Ectodermal cell (in vitro differentiated cells): ENCODE data around the gene HSH2D.

ENCODE experiments used
- H3K27ac ChIP-seq: 2 replicates; pipeline ENCODE4 v1.7.0; 2013; ENCODE audit warnings: mild to moderate bottlenecking, low read depth, low read length; ENCODE audit not compliant: insufficient read depth, poor library complexity, severe bottlenecking
- H3K27me3 ChIP-seq: 2 replicates; pipeline ENCODE4 v1.7.0; 2013; ENCODE audit warnings: mild to moderate bottlenecking, low read length; ENCODE audit not compliant: insufficient read depth, control insufficient read depth, poor library complexity, severe bottlenecking
- H3K36me3 ChIP-seq: one replicate; pipeline ENCODE4 v1.7.0; 2013; ENCODE audit warnings: low read length; ENCODE audit not compliant: control insufficient read depth, insufficient read depth
- H3K4me1 ChIP-seq: one replicate; pipeline ENCODE4 v1.7.0; 2013; ENCODE audit warnings: low read length; ENCODE audit not compliant: control insufficient read depth, insufficient read depth
- H3K4me3 ChIP-seq: 2 replicates; pipeline ENCODE4 v1.7.0; 2013; ENCODE audit warnings: low read depth, low read length, control low read depth; ENCODE audit not compliant: insufficient read depth
- H3K9me3 ChIP-seq: 2 replicates; pipeline ENCODE4 v1.7.0; 2013; ENCODE audit warnings: mild to moderate bottlenecking, low read length, moderate library complexity; ENCODE audit not compliant: control insufficient read depth
- WGBS, 2 experiments: methylation state at CpG; one replicate each; pipeline ENCODE4 v1.1.7; 2013; ENCODE audit warnings: missing lambda C conversion rate in 2 of 2; 5-methylcytosine and 5-hydroxymethylcytosine counted together

The HSH2D gene

DNA sequence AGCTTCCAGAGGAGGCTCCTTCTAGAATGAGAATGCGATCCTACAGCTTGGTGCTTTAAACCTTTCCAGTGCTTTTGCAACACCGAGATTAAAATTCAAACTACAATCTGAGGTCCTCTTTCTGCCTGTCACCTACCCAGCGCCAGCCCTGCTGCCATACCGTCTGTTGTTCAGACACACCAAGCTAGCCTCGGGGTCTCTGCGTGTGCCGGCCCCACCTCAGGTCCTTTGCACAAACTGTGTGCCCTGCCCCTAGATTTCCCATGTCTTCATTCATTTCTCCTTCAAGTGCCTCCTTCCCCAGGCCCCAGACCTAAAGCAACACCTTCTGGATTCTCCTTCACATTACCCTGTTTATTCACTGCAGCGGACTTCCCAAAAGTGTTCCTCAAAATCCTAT, 11.1 kb downstream of the HSH2D start:
- H3K4me1 ChIP-seq = no peaks in the 10 kb centered on the region
- no peaks in the 10 kb centered on the region for H3K27me3 ChIP-seq
- H3K9me3 ChIP-seq = no peaks in the 10 kb centered on the region
- no peaks in the 10 kb centered on the region for H3K36me3 ChIP-seq
- no peak overlapping the region for H3K4me3 ChIP-seq
- WGBS, 2 experiments = 90 to 92% methylated on average over 8 of the region's 8 CpGs
- no peak overlapping the region for H3K27ac ChIP-seq

DNA sequence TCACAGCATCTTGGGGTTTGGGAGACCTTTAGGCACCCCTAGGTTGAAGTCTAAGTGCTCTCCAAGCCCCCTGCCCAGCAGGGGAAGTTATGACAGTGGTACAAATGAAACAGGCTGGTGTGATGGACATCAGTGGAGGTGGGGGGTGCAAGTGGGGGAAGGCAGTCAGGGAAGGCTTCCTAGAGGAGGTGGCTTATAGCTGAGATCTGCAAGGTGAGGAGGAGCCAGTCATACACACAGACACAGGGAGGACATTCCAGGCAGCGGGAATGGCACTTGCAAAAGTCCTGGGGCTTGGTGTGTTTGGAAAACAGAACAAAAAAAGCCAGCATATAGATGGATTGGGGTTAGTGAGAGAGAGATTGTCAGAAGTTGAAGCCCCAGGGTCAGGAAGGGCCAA, 11.6 kb downstream of the HSH2D start:
- H3K27ac ChIP-seq = no peak overlapping the region
- no peaks in the 10 kb centered on the region for H3K9me3 ChIP-seq
- H3K36me3 ChIP-seq = no peaks in the 10 kb centered on the region
- H3K4me1 ChIP-seq = no peaks in the 10 kb centered on the region
- no peaks in the 10 kb centered on the region for H3K27me3 ChIP-seq
- no peak overlapping the region for H3K4me3 ChIP-seq
- WGBS, 2 experiments = 85 to 88% methylated on average over 1 of the region's 1 CpG

DNA sequence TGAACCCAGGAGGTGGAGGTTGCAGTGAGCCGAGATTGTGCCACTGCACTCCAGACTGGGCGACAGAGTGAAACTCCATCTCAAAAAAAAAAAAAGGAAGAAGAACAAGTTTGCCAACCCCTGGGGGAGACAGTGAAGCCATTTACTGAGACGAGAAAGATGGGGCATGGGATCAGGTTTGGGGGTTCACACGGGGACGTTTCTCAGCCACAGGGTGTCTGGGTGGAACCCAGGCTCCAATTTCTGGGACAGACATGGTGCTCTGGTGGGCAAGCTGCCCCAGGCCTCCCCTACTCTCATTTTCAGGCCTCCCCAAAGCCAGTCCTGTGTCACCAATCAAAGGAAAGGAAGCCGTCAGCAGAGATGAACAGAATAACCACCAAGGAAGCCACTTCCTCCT, 13.4 kb downstream of the HSH2D start:
- WGBS, 2 experiments = 85 to 87% methylated on average over 6 of the region's 6 CpGs
- Histone ChIP-seq H3K27ac (no peak overlapping the region), H3K9me3 (no peaks in the 10 kb centered on the region), H3K27me3 (no peaks in the 10 kb centered on the region), H3K4me3 (no peak overlapping the region), H3K4me1 (no peaks in the 10 kb centered on the region), H3K36me3 (no peaks in the 10 kb centered on the region)

DNA sequence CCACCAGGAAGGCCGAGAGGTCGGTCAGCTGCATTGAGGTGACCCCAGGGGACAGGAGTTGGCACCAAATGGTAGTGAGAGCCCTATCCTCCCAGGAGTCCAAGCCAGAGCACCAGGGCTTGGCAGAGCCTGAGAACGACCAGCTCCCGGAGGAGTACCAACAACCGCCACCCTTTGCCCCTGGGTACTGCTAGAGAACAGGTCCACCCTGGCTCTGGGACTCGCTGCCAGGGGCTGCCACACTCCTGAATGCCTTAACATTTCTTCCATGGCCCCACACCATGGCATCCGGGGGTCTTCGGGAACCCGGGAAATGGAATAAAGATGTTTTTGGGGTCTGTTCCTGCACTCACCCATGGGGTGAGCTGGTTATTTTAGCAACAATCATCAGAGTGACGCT, 14.1 kb downstream of the HSH2D start:
- Histone ChIP-seq H3K27ac (no peak overlapping the region), H3K4me1 (no peaks in the 10 kb centered on the region), H3K27me3 (no peaks in the 10 kb centered on the region), H3K4me3 (no peak overlapping the region), H3K9me3 (no peaks in the 10 kb centered on the region), H3K36me3 (no peaks in the 10 kb centered on the region)
- 92 to 93% methylated on average over 10 of the region's 10 CpGs for WGBS, 2 experiments

DNA sequence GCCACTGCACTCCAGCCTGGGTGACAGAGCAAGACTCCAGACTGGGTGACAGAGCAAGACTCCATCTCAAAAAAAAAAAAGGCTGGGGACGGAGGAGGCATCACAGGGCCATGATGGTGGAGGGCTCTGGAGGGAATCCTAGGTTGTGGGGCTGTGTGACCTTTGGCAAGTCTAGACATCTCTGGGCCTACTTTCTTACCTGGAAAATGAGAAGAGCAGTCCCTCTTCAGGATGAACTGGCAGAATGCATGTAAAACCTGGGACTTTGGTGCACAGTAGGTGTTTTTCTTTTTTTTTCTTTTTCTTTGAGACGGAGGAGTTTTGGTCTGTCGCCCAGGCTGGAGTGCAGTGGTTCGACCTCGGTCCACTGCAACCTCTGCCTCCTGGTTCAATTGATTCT, 16.2 kb downstream of the HSH2D start:
- no peaks in the 10 kb centered on the region for H3K27me3 ChIP-seq
- no peaks in the 10 kb centered on the region for H3K4me1 ChIP-seq
- H3K36me3 ChIP-seq = no peaks in the 10 kb centered on the region
- H3K27ac ChIP-seq = no peak overlapping the region
- no peak overlapping the region for H3K4me3 ChIP-seq
- no peaks in the 10 kb centered on the region for H3K9me3 ChIP-seq
- 86 to 89% methylated on average over 4 to 5 of the region's 5 CpGs for WGBS, 2 experiments

DNA sequence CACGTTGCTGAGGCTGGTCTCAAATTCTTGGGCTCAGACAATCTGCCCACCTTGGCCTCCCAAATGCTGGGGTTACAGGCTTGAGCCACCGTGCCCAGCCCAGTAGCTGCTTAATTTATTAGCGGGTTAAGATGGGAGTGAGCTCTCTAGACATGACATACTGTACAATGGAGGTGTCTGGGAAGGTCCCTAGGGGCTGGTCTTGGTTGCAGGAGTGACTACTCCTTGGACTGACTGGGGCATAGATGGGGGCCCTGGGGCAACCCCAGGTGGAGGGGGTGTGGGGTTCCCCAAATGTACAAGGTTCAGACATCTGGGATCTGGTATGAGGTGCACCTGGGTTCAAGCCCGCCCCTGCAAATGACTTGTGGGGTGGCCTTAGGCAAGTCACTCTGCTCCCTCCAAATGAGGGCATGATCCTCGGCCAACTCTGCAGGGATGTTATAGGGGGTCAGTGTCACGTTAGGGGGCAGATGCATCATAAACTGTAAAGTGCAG, 17.0 kb downstream of the HSH2D start:
- no peak overlapping the region for H3K27ac ChIP-seq
- no peaks in the 10 kb centered on the region for H3K9me3 ChIP-seq
- 77 to 82% methylated on average over 6 of the region's 6 CpGs for WGBS, 2 experiments
- no peak overlapping the region for H3K4me3 ChIP-seq
- H3K4me1 ChIP-seq = no peaks in the 10 kb centered on the region
- no peaks in the 10 kb centered on the region for H3K27me3 ChIP-seq
- no peaks in the 10 kb centered on the region for H3K36me3 ChIP-seq

DNA sequence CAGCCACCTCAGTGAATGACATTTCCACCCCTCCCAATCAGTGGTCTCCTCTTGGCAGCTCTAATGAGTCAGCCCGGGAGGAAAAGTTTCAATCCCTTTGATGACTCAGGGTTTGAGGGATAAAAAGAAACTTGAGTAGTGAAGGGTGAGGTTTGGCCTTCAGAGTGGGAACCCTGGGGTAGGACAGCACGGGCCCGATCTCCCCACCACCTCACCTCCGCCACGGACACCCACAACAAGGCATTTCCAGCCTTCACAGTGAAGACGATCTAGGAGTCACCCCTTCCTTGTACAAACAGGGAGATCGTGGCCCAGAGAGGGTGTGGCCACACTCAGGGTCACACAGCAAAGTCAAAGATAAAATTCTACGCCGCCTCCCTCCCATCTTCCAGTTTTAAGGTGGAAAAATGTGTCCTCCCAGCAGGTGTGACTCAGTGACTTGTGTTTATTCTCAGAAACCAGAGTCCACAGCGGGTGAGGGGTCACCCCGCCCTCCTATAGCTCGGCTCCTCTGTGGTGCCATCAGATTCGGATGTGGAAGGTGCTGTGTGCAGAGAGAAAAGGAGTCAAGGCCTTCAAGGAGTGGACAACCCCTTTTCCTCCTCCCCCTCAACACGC, 17.6 kb downstream of the HSH2D start:
- 74 to 79% methylated on average over 14 of the region's 14 CpGs for WGBS, 2 experiments

DNA sequence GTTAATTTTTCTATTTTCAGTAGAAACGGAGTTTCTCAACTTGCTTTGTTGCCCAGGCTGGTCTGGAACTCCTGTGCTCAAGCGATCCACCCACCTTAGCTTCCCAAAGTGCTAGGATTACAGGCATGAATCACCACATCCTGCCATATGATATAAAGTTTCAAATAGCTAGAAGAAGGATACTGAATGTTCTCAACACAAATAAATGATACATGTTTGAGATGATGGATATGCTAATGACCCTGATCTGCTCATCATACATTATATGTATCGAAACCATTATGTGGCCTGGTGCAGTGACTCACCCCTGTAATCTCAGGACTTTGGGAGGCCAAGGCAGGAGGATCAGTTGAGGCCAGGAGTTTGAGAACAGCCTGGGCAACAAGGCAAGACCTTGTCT, 18.4 kb downstream of the HSH2D start:
- H3K27ac ChIP-seq = no peak overlapping the region
- H3K27me3 ChIP-seq = no peaks in the 10 kb centered on the region
- no peaks in the 10 kb centered on the region for H3K9me3 ChIP-seq
- no peaks in the 10 kb centered on the region for H3K36me3 ChIP-seq
- H3K4me1 ChIP-seq = no peaks in the 10 kb centered on the region
- 84 to 90% methylated on average over 3 of the region's 3 CpGs for WGBS, 2 experiments
- H3K4me3 ChIP-seq = no peak overlapping the region

More for the DNA sequence above, 17.6 kb downstream of the HSH2D start:
- no peaks in the 10 kb centered on the region for H3K9me3 ChIP-seq
- no peaks in the 10 kb centered on the region for H3K27me3 ChIP-seq
- no peak overlapping the region for H3K4me3 ChIP-seq
- no peak overlapping the region for H3K27ac ChIP-seq
- no peaks in the 10 kb centered on the region for H3K4me1 ChIP-seq
- H3K36me3 ChIP-seq = no peaks in the 10 kb centered on the region

DNA sequence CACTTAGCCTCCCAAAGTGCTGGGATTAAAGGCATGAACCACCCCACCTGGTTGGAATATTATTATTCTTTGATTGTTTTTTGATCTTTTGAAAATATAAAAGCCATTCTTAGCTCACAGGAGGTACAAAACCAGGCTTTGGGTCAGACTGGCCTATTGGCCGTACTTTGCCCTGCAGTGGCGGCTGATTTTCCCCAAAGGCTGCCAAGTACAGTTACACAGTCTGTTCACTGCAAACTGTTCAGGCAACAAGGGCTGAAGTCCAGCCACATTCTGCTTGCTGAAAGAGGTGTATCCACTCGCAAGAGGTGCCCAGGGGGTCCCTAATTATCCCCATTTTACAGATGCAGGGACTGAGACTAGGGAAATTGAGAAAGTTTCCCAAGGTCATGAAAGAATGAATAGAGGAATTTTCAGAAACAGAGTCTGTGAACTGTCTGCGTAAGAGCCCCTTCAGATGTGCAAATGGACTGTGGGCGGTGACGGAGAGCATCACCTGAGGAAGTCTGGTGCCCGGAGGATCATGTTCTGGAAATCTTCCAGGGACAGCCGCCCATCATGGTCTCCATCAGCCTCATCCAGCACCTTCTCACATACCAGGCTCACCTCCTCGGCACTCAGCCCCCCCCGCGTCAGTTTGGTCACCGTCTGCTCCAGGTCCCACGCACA, 20.9 kb downstream of the HSH2D start:
- Histone ChIP-seq H3K36me3 (no peaks in the 10 kb centered on the region), H3K4me1 (no peaks in the 10 kb centered on the region), H3K4me3 (no peak overlapping the region), H3K9me3 (no peaks in the 10 kb centered on the region), H3K27me3 (no peaks in the 10 kb centered on the region), H3K27ac (no peak overlapping the region)
- WGBS, 2 experiments = 85 to 88% methylated on average over 13 of the region's 13 CpGs

DNA sequence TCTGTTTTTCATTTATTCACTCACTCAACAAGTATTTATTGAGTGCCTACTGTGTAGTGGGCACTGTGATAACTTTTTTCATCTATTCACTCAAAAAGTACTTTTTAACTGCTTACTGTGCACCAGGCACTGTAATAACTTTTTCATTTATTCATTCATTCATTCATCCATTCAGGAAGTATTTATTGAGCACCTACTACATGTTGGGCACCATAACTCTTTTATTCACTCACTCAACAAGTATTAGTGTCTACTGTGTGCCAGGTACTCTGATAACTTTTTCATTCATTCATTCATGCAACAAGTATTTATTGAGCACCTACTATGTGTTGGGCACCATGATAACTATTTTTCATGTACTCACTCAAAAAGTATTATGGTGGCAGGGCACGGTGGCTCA, 22.9 kb downstream of the HSH2D start:
- Histone ChIP-seq H3K4me3 (no peak overlapping the region), H3K27me3 (no peaks in the 10 kb centered on the region), H3K4me1 (no peaks in the 10 kb centered on the region), H3K9me3 (no peaks in the 10 kb centered on the region), H3K36me3 (no peaks in the 10 kb centered on the region), H3K27ac (no peak overlapping the region)
- 80 to 90% methylated on average over 1 of the region's 1 CpG for WGBS, 2 experiments
